ENCODE measurements around the gene VRK2.

GRCh38 chr2:58130238-58130637 is 83.6 kb downstream of the VRK2 start:
- no peak for TF ChIP-seq CTCF (IDR thresholded peaks at IDR 0.05 in 2 of 3, conservative IDR thresholded peaks at IDR 0.05 in 1 of 3; ENCODE audit: borderline replicate concordance in 1 of 3, insufficient read depth in 1 of 3, low read depth in 2 of 3, low read length in 2 of 3)
- no peak for TF ChIP-seq POLR2A (IDR thresholded peaks at IDR 0.05; ENCODE audit: borderline replicate concordance, extremely low read depth, insufficient read depth, insufficient read length)
- no peak for TF ChIP-seq SIN3A (IDR thresholded peaks at IDR 0.05; ENCODE audit: low read depth)
- no peak for TF ChIP-seq FOSL1 (IDR thresholded peaks at IDR 0.05; ENCODE audit: low read depth)
- no peak for TF ChIP-seq ELF1 (IDR thresholded peaks at IDR 0.05; ENCODE audit: borderline replicate concordance, low read depth)
- no peak for TF ChIP-seq EZH2 (IDR thresholded peaks at IDR 0.05)
- TF ChIP-seq REST (IDR thresholded peaks at IDR 0.05; ENCODE audit: low read depth) = no peak
- TF ChIP-seq POLR2AphosphoS5 (IDR thresholded peaks at IDR 0.05; ENCODE audit: low read depth, low read length) = no peak
